HG02610 (cell line): ENCODE data around the gene SFRP5.

Source experiments
- ATAC-seq: cut with Tn5 transposase; IDR thresholded peaks from one replicate; pipeline ENCODE4 v1.9.1; 2021; ENCODE audit warnings: mild to moderate bottlenecking, moderate library complexity; ENCODE audit not compliant: unreplicated experiment

SFRP5 gene

DNA sequence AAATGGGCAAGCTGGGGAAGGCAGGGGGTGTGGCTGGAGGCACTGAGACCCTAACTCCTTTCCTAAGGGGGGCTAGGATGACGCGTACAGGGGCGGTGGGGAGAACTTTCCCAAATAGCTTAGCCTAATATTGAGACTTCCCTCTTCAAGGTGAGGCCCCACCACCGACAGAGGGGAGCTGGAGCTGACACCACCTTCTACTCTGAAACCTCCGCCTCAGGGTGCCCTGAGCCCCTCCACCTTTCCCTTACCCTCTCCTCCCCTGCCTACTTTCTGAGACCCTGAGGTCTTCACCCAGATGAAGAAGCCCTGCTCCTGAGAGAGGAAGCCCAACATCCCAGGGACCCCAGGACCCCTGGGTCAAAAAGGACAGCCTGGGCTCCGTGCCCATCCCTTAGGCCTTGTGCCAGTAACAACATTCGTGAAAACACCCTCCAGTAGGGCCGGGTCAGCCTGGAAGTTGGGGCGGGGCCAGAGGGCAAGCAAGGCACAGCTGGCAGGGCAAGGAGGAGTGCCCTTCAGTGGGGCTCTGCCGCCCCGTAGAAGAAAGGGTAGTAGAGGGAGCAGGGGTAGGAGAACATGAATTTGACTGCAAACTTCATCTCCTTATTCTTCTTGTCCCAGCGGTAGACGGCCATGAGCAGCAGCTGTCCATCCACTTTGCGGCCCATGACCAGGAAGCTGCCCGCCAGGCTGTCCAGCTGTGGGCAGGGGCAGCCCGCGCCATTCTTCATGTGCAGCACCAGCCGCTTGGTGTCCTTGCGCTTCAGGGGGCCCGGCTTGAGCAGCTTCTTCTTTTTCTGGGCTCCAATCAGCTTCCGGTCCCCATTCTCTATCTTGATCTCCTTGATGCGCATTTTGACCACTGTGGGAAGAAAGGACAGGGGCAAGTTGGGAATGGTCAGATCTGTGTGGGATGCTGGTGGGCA lies 4.5 kb downstream of the SFRP5 start:
- no peak for ATAC-seq

DNA sequence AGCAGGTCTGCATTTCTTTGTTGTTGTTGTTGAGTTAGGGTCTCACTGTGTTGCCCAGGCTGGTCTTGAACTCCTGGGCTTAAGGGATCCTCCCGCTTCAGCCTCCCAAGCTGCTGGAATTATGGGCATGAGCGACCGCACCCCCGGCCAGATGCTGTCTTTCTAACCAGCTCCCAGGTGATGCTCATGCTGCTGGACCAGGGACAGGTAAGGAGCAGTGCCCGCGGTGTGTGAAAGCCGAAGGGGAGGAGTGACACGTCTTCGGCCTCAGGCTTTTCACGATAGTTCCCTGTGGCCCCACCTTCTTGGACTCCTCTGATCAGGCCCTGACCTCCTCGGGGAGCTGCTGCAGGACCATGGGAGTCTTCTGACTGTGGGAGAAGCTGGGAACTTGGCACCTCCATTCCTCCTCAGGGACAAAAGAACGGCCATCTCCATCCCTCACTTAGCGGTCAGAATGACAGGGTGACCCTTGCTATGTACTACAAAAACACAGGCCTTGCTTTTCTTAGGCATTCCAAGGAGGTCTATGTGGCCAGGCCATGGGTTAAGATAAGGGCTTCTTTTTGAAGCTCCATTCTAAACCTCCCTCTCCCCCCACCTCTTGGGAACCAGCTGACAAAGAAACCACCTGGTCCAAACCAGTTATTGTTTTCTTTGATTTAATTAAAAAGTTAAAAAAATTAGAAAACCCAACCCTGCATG lies 5.5 kb downstream of the SFRP5 start:
- no peak for ATAC-seq

DNA sequence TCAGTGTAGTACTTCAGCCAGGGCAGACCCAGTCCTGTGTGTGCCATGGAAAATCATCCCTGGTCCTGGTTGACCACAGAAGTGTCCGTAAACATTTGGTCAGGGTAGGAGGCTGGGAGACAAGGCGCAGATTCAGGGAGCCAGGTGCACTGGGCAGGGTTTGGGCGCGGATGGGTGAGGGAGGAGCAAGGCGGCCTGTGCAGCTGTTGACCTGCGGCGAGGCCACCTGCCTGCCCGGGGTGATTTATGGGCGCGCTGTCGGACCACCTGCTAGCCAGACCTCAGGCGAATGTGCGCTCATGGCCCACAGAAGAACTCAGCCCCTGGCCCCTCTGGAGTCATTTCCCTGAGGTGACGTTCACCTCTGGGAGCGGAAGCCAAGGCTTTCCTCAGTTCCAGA lies 6.6 kb downstream of the SFRP5 start:
- no peak for ATAC-seq

DNA sequence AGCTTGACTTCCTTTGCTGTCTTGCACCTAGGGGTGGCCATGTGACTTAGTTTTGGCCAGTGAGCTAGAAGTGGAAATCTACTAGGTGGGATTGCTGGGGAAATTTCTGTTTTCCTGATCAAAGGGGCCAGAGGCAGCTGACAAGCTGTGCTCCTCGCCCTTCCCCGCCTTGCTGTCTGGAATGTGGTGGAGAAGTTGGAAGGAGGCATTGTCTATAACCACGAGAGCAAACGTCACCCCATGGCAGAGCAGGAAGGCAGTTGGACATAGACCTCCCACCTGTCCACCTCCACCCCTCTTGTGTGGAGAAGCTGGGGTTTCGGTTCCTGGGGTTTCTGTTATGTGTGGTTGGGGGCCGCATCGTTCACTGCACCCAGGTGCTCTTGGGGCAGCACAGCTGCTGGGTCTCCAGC lies 7.3 kb downstream of the SFRP5 start:
- no peak for ATAC-seq

- ATAC-seq = no peak
Observed at GRCh38 chr10:97763947-97764346, 7.9 kb downstream of the SFRP5 start.

DNA sequence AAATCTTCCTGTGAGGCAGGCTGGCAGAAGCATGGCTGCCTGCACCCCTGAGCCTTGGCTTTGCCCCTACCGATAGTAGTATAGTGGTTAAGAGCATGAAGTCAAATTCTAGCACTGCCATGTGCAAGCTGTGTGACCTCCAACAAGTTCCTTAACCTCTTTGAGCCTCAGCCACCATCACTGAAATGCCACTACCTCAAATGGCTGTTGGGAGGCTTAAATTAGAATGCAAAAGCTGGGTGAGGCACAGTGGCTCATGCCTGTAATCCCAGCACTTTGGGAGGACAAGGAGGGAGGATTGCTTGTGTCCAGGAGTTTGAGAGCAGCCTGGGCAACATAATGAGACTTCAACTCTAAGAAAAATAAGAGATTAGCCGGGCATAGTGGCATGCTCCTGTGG lies 8.4 kb downstream of the SFRP5 start:
- no peak for ATAC-seq

DNA sequence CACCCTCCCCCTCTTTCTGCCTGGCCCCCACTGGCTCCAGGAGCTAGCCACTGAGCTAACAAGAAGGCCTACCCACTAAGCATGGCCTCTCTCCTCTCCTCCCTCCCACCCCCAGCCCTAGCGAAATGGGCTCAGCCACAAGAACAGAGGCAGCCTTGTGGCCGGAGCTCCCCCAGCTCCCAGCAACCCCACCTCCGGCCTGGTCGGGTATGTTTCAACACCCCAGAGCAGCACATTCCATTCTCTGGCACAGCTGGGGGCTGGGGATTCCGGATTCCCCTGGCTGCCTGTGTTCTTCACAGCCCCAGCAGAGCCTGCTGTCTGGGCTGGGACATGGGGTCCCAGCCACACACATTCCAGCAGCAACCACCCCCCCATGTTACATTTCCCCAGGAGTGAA lies 9.0 kb downstream of the SFRP5 start:
- ATAC-seq = no peak

DNA sequence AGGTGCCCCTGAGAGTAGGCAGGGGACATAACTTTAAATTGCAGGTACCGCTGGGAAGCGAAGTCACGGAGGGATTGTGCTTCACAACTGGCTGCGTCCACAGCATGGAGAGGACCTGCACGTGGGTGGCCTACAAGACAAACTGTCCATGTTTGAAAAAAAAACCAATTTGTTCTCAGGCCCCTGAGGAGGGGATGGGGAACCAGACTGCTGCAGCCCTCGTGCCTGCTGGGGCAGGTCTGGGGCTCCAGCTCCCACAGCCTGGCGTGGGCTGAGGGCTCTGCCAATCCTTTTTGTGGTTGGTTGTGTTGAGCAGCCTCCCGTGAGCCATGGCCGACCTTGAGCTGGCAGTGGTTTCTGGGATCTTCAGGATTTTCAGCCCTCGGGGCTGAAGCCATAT lies 9.7 kb downstream of the SFRP5 start:
- ATAC-seq = no peak

DNA sequence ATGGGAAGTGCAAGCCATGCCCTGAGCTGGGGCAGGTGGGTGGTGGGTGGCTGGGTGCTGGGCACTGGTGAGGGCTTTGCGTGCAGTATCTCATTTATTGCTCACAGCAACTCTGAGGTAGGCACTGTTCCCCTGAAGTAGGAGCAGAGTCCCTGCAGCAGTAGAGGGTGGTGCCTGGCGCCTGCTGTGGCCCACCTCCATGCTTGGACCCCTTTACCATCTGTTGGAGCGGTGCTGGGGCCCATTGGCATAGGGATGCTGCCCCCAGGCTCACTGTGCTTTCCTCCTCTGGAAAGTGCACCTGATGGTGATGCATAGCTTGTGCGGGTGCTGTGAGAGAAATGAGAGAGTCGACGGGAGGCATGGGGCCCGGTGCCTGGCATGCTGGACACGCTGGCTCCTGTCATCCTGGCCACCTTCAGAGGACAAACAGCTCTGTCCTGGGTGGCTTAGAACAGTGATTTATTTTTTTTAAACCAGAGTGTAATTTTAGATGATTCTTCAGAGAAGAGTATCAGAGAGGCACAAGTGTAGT lies 10.4 kb downstream of the SFRP5 start:
- no peak for ATAC-seq

DNA sequence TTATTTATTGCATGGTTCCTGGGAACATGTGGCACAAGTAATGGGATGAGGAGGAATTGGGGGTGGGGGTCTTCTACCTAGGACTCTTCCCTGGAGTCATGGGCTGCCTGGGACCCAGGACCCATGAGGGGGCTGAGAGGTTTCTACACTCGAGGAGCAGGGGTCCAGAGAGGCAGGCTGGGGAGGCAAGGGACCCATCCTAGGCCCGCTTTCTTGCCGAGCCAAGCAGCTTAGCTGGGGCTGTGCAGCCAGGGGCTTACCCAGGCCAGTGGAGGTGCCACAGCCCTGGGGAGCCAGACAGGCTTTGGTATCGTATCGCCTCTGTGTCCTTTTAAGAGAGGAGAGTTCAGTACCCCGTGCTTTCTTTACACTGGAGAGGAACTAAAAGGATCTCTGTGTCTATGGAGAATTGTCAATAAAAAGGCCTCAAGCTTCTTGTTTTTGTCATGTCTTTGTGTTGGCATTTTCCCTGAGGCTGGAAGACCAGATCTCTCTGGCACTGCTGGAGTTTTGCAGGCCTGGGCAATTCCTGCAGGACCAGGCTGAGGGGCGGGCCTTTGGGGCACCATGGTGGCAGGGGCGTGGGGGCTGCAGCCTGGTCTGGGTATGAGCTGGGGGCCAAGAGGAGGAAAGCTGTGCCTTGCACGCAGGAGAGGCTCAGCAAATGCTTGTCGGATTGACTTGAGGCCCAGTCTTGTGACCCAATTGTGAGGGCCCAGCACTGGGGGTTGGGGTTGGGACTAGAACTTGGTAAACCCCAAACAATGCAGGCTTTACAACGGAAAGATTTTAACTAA lies 11.1 kb downstream of the SFRP5 start:
- no peak for ATAC-seq

DNA sequence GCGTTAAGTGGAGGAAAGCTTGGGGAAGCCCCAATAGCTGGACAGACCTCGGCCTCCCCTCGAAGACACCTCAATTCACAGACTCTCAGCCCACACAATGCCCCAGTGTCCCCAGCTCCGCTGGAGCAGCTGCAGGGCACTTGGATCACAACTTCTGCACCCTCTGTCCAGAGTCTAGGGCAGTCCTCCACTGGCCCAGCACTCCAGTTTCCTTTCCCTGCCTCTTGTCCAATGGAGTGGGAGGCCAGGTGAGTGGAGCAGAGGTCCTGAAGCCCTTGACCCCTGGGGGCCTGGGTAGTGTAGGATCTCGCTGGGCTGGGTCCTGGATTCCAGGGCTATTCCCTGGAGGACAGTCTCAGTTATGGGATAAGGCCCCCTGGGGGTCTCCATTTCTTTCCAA lies 11.9 kb downstream of the SFRP5 start:
- no peak for ATAC-seq

- ATAC-seq = no peak
Observed at GRCh38 chr10:97759158-97759887, 12.5 kb downstream of the SFRP5 start.

- ATAC-seq = no peak
Observed at GRCh38 chr10:97757471-97757870, 14.3 kb downstream of the SFRP5 start.

GRCh38 chr10:97755718-97756117 lies 16.1 kb downstream of the SFRP5 start:
- no peak for ATAC-seq

DNA sequence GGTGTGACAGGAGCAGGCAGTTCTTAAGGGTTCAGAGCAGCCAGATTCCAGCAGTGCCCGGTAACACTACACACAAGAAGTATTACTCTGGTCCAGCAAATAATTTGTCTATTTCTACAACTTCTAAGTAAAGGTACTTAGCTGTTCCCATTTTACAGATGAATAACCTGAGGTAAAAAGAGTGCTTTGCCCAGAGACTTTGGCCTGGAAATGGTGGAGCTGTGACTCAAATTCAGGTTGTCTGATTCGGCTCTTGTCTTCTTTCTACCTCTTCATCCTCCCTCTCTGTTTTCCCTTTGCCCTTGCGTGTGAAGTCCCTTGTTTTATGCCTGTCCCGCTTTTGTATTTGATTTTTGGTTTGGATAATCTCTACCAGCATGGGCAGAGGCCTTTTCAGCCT lies 17.1 kb downstream of the SFRP5 start:
- no peak for ATAC-seq

- no peak for ATAC-seq
Observed at GRCh38 chr10:97752956-97753355, 18.8 kb downstream of the SFRP5 start.

DNA sequence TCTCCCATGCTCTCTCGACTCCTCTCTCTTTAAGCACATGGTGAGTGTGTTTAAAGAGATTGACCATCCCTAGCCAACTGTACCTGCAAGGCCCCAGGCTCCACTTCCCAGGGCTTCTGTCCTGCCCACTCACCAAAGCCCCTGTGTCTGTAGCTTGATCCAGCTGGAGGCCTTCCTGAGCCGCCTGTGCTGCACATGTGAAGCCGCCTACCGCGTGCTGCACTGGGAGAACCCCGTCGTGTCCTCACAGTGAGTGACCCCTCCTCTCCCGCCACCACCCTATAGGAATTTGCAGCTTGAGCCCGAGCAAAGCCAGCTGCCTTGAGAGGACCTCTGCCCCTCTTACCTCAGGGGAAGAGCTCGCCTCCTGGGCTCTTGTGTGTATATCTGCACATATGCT lies 23.7 kb downstream of the SFRP5 start:
- ATAC-seq = no peak

- no peak for ATAC-seq
Observed at GRCh38 chr10:97747573-97747972, 24.2 kb downstream of the SFRP5 start.

- no peak for ATAC-seq
Observed at GRCh38 chr10:97744405-97745035, 27.3 kb downstream of the SFRP5 start.
